GM18907 (cell line): Measurements from ENCODE around the gene UPF3A.
"Not testable (repeated sequence)": the region's sequence is repeated elsewhere in the genome, so short reads cannot be mapped to it uniquely, and the experiment has no call there.

ENCODE experiments used
- ATAC-seq: cut with Tn5 transposase; IDR thresholded peaks from one replicate; pipeline ENCODE4 v1.9.1; 2021; ENCODE audit warnings: mild to moderate bottlenecking, moderate library complexity; ENCODE audit not compliant: unreplicated experiment

The UPF3A gene

DNA sequence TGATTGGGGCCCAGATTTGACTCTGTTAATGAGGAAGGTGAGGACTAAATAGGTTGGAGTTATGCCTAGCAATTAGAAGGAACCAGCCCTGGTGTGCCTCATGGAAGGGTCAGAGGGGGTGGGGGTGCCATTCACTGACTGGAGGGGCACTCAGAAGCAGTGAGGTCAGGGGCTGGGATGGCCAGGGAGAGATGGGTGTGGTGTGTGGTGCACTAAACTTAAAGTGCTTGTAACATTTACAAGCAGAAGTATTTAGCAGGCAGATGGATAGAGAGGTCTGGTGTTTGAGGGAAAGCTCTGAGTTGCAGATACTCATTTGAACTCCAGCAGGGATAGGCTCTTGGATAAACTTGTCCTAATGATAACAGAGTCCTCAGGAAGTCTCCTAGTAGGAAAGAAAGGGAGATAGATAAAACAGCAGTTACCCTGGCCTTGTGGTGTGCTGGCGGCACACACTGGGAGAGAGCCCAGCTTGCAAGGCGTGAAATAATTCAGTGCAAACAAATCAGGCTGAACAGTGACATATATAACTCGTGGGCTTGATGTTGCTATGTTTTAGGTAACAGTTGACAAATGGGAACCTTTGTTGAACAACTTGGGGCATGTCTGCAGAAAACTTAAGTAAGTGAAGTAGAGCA lies 20.0 kb upstream of the UPF3A start:
- no peak for ATAC-seq

DNA sequence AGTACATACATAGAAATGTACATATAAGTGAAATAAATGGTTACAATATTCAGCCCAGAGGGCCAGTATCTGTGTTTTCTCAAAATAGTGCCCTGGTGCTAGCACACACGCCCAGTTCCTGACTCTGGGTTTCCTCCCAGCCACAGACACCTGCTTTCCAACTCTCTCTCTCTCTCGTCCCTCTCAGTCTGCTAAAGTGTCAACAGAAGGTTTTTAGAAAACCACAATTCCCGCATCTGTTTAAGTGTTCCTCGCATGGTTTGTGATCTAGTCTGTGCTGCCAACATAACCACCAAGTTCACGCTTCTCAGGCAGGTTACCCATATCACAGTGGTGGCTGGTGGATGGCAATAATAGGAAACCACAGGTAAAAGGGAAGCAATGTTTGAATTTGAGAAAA lies 17.8 kb upstream of the UPF3A start:
- ATAC-seq: peak; percentile 43

GRCh38 chr13:114264313-114264712 lies 17.1 kb upstream of the UPF3A start:
- ATAC-seq: not testable (repeated sequence)

GRCh38 chr13:114264886-114265611 lies 16.4 kb upstream of the UPF3A start:
- ATAC-seq: no peak

DNA sequence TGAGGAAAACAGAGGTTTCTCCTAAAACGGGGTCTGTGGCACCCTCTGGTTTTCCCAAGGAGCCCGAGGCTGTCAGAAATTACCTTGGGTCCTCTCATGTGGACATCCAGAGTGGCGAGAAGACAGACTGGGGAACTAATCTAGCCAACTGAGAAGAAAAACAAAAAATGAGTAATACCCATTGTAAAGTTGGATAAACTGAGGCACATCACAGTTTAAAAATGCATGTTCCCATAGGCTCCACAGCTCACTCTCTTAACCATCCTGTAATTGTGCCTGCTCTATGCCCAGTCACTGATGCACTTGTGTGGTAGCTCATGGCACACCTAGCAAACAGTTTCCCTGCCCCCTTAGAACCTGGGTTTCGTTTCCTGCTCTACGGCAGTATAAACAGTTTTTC lies 15.2 kb upstream of the UPF3A start:
- ATAC-seq: no peak

DNA sequence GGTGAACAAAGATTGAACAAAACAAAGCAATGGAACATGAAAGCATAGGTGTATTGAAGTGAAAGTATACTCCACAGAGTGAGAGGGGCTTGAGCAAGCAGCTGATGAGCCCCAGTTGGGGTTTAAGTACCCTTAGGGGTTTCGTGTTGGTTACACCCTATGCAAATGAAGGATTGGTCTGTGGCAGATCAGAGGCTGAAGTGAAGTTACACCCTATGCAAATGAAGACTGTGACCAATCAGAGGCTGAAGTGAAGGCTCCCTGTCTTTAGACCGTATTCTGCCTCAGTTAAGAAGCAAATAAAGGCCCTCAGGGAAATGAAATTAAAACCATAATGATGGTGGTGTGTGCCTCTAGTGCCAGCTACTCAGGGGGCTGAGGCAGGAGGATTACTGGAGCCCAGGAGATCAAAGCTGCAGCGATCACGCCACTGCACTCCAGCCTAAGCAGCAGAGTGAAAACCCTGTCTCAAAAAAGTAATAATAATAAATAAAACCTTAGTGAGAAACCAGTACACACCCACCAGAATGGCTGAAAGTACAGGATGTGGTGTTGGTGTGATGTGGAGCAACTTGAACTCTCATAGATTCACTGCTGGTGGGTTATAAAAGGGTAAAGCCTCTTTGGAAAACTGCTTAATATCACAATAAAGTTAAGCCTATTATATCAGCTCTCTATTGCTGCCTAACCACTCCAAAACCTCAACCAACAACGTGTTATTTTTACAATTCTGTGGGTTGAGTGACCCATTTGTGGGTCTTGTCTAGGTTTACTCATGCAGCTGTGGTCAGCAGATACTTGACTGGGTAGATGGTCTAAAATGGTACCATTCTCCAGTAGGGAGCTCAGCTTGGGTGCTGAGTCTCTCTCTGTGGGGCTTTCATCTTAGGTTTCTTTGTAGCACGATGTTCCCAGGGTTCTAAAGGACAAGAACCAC lies 12.8 kb upstream of the UPF3A start:
- ATAC-seq: no peak

DNA sequence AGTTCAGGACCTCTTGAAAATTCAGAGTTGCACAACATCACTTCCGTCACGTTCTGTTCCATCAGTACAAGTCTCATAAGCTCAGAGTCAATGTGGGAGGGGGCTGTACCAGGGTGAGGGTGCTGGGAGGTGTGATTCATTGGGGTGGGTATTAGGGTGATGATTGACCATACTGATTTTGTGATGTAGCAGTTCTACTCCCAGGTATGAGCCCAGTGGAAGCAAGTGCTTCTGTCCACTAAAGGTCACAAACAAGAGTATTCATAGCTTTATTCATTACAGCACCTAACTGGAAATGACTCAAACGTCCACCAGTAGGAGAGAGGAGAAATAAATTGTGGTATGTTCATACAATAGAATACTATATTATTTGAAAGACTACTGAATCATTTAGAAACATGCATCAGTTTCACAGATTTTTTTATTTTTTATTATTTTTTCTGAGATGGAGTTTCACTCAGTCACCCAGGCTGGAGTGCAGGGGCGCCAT lies 12.1 kb upstream of the UPF3A start:
- ATAC-seq: no peak

GRCh38 chr13:114272977-114273376 lies 8.4 kb upstream of the UPF3A start:
- ATAC-seq: no peak

- ATAC-seq: no peak
These were observed 6.1 kb upstream of the UPF3A start for GRCh38 chr13:114275304-114275703.

GRCh38 chr13:114279146-114279545 lies 2.3 kb upstream of the UPF3A start:
- no peak for ATAC-seq

DNA sequence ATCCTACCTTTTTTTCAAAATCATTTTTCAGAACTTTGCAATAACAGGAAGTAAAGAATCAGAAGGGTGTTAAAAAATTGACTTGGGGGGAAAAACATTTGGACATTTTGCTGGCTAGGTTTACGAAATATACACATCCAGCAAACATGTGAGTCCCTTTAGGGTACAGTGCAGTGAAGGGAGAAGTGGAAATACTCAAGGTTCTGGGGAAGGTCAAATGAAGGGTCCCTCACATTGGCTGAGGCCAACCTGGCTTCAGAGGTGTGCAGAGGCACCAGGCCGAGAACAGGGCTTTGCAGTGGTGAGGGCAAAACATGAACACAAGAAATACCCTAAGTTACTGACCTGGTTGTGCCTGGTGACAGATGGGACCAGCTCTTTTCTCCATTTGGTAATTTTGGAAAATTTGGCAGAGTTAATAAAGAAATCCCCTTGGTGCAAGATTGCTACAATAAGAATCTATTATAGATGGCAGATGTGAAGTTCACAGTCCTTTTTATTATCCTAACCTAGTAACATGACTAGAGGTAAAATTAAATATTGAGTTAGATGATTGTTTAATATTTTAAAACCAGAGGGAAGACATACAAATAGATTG lies 1.5 kb upstream of the UPF3A start:
- no peak for ATAC-seq

- ATAC-seq: peak; percentile 57
These were observed 755 bp downstream of the UPF3A start for GRCh38 chr13:114282041-114282670.

GRCh38 chr13:114283576-114283975 lies 2.2 kb downstream of the UPF3A start:
- ATAC-seq: no peak

DNA sequence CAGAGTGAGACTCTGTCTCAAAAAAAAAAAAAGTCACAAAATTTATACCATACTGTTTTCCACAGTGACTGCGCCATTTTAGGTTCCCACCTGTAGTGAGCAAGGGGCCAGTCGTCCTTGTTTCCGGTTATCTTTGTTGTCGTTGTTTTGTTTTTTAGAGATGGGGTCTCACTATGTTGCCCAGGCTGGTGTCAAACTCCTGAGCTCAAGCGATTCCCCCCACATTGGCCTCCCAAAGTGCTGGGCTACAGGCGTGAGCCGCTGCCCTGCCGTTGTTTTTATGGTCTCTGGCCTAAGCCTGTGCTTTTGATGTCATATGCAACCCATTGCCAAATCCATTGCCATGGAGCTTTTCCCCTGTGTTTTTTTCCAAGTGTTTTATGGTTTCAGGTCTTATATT lies 3.3 kb downstream of the UPF3A start:
- ATAC-seq: no peak

DNA sequence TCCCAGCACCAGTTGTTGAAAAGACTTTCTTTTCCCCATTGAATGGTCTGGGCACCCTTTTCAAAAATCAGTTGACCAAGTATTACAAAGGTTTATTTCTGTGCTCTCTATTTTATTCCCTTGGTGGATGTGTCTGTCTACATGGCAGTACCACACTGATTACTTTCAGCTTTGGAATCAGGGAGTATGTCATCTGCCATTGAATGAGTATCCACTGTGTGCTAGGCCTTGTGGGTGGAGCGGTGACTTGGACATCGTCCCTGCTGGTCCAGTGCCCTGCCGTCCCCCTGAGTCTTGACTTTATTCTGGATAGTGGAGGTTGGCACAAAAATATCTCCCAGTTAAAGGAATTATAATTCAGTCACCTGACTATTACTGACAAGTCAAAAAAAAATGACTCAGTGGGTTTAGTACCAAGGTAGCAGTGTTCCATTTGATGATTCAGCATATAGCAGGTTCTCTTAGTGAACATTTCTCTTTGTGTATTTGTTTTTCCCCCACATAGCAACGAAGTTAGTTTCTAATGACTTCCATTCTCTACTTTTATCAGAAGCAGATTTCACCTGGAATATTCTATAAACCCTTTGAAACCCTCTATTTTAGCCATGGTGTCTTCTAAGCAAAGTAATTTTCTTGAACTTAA lies 3.9 kb downstream of the UPF3A start:
- ATAC-seq: no peak

- ATAC-seq: no peak
These were observed 5.4 kb downstream of the UPF3A start for GRCh38 chr13:114286808-114287207.

DNA sequence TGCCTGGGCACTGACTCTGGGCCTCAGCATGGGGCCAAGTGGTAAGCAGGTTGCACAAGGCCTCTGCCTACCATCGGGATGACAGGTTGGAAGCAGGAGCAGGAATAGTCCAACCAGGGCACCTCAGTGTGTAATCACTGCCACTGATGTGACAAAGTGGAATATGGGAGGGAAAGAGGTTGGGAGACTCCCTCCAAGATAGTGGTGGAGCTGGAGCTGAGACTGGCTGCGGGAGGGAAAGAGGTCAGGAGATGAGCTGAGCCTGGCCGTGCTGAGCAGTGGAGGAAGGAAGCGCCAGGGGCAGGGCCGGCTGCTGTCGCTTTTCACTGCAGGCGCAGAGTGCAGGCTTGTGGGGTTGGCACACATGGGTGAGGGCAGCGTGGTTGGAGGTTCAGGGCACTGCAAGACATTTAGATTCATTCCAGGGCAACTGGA lies 6.8 kb downstream of the UPF3A start:
- ATAC-seq: no peak

- no peak for ATAC-seq
These were observed 15.0 kb downstream of the UPF3A start for GRCh38 chr13:114296448-114296847.

DNA sequence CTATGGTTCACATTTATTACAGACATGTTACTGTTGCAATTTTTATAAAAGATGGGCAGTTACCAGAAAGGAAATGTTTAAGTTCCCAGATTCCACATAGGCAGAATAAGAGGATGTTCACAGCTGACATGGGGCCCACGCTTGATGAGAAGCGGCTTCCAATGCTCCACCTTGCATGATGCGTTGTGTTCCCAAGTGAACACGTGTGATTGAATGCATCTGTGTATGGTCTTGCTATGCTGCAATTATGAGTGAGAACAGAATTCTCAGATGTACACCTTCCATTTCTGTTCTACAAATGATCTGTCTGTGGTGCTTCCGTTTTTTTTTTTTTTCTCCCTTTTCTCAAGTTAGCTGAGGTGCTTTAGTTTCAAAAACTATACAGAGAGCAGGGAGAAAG lies 15.5 kb downstream of the UPF3A start:
- ATAC-seq: no peak

GRCh38 chr13:114298866-114299265 lies 17.5 kb downstream of the UPF3A start:
- no peak for ATAC-seq
